Central memory CD8-positive, alpha-beta T cell (primary cell): ENCODE results near the gene SLC66A1.
A peak's percentile ranks its signal among the peaks of the same experiment; 100 is the strongest.
"Not testable (repeated sequence)": the region's sequence is repeated elsewhere in the genome, so short reads cannot be mapped to it uniquely, and the experiment has no call there.

Experiments used
- ATAC-seq: fragments of 150-1000 bp; cut with Tn5 transposase; replicated peaks from 2 replicates; pipeline ENCODE4 v1.10.0; 2022; ENCODE audit warnings: mild to moderate bottlenecking, moderate FRiP score, moderate number of reproducible peaks; ENCODE audit not compliant: poor library complexity, severe bottlenecking; ENCODE audit errors: extremely low read depth
- DNase-seq, 2 donors: peaks; one replicate each; pipeline ENCODE4 v3.0.0; 2021; ENCODE audit warnings: low spot score in 2 of 2
- H3K27ac Mint-ChIP-seq: one replicate; pipeline ENCODE4 v1.8.0; 2022; ENCODE audit warnings: low read depth, mild to moderate bottlenecking, moderate library complexity, mixed read lengths
- H3K27me3 Mint-ChIP-seq: one replicate; pipeline ENCODE4 v1.8.0; 2022; ENCODE audit warnings: mixed read lengths
- H3K36me3 Mint-ChIP-seq: one replicate; pipeline ENCODE4 v1.8.0; 2022; ENCODE audit warnings: mild to moderate bottlenecking, moderate library complexity, mixed read lengths; ENCODE audit not compliant: insufficient read depth
- H3K4me1 Mint-ChIP-seq: one replicate; pipeline ENCODE4 v1.8.0; 2022; ENCODE audit warnings: mixed read lengths
- H3K4me3 Mint-ChIP-seq: one replicate; pipeline ENCODE4 v1.8.0; 2022; ENCODE audit warnings: mild to moderate bottlenecking, moderate library complexity, mixed read lengths
- H3K9me3 Mint-ChIP-seq: one replicate; pipeline ENCODE4 v1.8.0; 2022; ENCODE audit warnings: mixed read lengths

The SLC66A1 gene

DNA sequence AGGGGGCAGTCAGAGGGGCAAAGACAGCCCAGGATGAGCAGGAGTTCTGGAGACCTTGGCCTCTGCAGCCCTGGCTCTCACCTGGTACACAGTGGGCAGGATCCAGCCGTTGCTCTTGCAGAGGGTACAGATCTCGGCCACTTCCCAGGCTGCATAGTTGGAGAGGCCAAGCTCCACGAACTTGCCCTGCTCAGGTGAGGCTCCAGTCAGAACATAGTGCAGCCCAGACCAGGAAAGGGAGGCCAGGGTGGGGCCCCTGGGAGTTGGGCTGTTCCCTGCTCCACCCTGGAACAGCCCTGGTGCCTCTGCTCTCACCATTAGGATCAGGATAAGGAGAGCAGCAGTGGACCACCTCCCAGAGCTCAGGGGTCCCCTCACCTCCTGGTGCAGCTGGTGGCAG, 26.3 kb upstream of the SLC66A1 start:
- not testable (repeated sequence) for ATAC-seq, H3K4me3 Mint-ChIP-seq, H3K9me3 Mint-ChIP-seq, H3K36me3 Mint-ChIP-seq, H3K27ac Mint-ChIP-seq, H3K4me1 Mint-ChIP-seq, DNase-seq
- H3K27me3 Mint-ChIP-seq: peaks cover 19% of the 10 kb centered on the region

DNA sequence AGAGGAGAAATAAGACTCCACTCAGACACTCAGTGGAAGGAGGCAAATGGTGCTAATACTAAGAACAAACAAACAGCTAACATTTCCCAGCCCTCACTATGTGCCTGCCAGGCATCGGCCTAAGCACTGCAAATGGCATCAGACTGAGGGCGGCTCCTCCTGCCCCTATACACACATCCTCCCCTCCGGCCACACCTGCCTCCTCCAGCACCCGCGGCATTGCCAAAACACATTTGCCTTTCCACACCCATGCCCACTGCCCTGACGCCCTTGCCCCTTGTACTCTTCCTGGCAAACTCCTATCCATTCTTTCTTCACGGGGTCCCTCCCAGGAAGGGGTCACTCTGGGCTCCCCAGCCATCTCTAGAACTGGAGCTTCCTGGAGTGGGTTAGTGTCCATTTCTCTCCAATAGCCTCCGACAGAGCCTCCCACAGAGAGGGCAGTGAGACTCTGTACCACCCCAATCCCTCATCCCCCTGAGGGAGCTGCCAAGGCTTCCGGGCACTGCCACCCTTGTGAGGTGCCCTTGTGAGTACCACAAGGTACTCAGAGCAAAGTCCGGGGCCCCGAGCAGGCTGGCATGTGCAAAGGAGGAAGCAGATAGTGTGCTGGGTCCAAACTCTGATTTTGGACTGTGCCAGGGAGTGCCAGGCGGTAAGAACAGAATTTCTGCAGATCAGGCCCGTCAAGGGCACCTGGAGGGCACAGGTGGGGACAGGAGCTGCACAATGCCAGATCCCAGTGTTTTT, 24.5 kb upstream of the SLC66A1 start:
- H3K9me3 Mint-ChIP-seq: no peaks in the 10 kb centered on the region

DNA sequence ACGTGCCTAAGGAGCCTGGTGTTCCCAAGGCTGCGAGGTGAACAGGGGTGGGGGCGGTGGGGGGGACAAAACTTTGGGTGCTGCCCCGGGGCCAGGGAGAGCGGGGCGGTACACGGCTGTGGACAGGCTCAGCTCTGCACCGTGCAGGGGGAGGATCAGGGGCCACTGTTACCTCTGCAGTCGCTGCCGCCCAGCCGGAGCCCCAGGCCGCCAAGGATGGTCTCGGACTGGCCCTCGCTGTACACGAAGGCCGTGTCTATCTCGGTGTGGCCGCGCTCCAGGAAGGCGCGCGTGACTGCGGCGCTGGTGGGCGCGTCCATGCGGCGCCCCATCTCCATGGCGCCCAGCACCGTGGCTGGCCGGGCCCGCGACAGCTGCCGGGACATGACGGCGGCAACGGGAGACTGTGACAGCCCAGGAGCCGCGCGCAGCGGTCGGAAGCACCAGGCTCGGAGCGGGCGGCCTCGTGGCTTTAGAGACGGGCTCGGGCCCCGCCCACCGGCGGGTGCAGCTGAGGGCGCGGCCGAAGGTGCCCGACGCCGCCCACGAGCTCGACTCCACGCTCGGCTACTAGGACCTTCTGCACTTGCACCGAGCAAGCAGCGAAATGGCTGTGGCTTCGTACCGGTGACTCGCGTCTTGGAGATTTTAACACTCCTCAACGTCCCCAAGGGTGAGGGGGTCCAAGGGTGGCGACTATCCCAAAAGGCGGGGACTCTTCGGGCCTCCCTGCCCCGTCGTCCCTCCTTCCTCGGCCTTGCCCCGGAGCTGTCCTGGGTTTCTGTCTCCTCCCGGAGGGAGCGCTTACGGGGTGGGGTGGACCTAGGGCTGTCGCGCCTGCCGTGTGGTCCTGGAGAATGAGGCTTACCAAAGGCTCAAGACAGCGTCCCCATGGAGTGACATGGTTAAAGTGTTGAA, 23.5 kb upstream of the SLC66A1 start, which contains the start of gene AKR7A3:
Gene AKR7A3, minus strand, starts transcription at position 447 of the 918 bp plus-strand sequence. Its CDS starts 61 bp downstream, at position 386.
- H3K4me3 Mint-ChIP-seq: peak within 1 kb of the TSS; percentile 63
- H3K9me3 Mint-ChIP-seq, H3K4me1 Mint-ChIP-seq, H3K27ac Mint-ChIP-seq, H3K36me3 Mint-ChIP-seq: not testable (repeated sequence)
- peaks cover 19% of the 10 kb centered on the region for H3K27me3 Mint-ChIP-seq
- ATAC-seq (peak; percentile 89), DNase-seq (peak in 1 of 2 donors; percentile 29)

More for the DNA sequence above, 24.5 kb upstream of the SLC66A1 start:
- no peak for ATAC-seq
- Mint-ChIP-seq H3K27me3 (peaks cover 19% of the 10 kb centered on the region), H3K4me1 (peaks cover 6% of the 10 kb centered on the region), H3K4me3 (peak overlapping the region; percentile 63), H3K36me3 (peaks cover 1% of the 10 kb centered on the region), H3K27ac (no peak overlapping the region)
- no peak for DNase-seq

GRCh38 chr1:19289244-19289643, 22.9 kb upstream of the SLC66A1 start:
- peaks cover 19% of the 10 kb centered on the region for H3K27me3 Mint-ChIP-seq
- H3K27ac Mint-ChIP-seq: no peak overlapping the region
- ATAC-seq: no peak
- H3K4me3 Mint-ChIP-seq: peak overlapping the region; percentile 50
- H3K36me3 Mint-ChIP-seq: peaks cover 1% of the 10 kb centered on the region
- H3K4me1 Mint-ChIP-seq: peaks cover 6% of the 10 kb centered on the region
- DNase-seq: no peak
- H3K9me3 Mint-ChIP-seq: no peaks in the 10 kb centered on the region

DNA sequence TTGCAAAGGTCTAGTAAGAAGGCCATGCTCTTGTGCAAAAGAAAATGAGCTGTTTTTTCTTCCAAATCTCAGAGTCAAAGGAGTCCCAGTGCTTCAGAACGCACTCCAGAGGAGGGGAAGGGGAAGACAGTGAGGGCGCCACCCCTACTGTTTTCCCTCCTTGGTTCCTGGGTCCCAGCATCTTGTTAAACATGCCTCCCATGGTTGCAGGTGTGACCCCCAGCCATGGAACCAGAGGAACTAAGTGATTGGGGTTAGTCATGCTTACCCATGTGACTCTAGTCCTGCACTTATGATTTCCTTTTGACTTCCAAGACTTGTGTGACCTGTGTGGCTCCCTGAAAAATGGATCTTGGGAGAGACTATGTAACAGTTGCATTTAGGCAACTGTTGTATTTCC, 17.5 kb upstream of the SLC66A1 start:
- ATAC-seq (no peak), DNase-seq (no peak)
- peaks cover 5% of the 10 kb centered on the region for H3K9me3 Mint-ChIP-seq
- no peaks in the 10 kb centered on the region for H3K36me3 Mint-ChIP-seq
- H3K4me3 Mint-ChIP-seq: no peak overlapping the region
- no peak overlapping the region for H3K27ac Mint-ChIP-seq
- H3K4me1 Mint-ChIP-seq: no peaks in the 10 kb centered on the region
- H3K27me3 Mint-ChIP-seq: peaks cover under 1% of the 10 kb centered on the region

DNA sequence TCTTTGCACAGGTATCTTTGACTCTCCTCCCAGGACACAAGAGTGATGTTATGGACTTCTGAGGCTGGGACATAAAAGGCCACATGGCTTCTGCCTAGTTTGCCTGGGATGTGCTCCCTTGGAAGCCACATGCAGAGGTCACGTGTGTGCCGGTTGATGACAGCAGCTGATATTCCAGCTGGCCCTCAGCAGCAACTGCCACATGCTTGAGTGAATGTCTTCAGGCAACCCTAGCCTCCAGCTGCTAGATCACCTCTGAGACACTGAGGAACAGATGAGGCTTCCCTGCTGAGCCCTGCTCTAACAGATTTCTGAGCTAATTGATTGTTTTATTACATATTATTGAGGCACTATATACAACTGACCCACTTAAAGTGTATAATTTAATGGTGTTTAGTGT, 11.9 kb upstream of the SLC66A1 start:
- Mint-ChIP-seq H3K4me3 (no peak overlapping the region), H3K4me1 (no peaks in the 10 kb centered on the region), H3K27ac (no peak overlapping the region), H3K9me3 (peaks cover 5% of the 10 kb centered on the region), H3K27me3 (no peaks in the 10 kb centered on the region), H3K36me3 (peaks cover 9% of the 10 kb centered on the region)
- ATAC-seq (no peak), DNase-seq (no peak)

- H3K27ac Mint-ChIP-seq, H3K27me3 Mint-ChIP-seq, H3K9me3 Mint-ChIP-seq, H3K4me3 Mint-ChIP-seq, H3K4me1 Mint-ChIP-seq, DNase-seq, ATAC-seq: not testable (repeated sequence)
- peaks cover 25% of the 10 kb centered on the region for H3K36me3 Mint-ChIP-seq
These were observed 8.0 kb upstream of the SLC66A1 start for GRCh38 chr1:19304081-19304480.

DNA sequence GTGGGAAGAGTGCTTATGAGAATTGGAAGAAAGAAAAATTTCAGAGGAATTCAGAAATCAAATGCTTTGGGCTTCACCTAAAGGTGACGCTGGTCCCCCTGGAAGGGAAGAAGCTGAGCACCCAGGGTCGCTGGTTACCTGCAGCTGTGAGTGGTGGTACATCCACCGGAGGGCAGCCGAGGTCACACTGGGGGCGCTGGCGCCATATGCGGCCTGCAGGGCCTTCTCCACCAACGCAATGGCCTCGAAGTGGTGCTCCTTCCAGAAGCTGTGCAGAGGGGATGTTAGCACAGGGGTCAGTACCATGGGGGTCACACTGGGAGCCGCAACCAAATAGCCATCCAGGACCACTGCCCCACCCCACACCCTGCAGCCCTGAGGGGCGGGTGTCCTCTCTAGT, 6.2 kb upstream of the SLC66A1 start:
- Mint-ChIP-seq H3K4me1 (peaks cover 9% of the 10 kb centered on the region), H3K4me3 (no peak overlapping the region), H3K27ac (no peak overlapping the region), H3K9me3 (no peaks in the 10 kb centered on the region), H3K27me3 (no peaks in the 10 kb centered on the region), H3K36me3 (peaks cover 25% of the 10 kb centered on the region)
- DNase-seq: no peak
- ATAC-seq: no peak

DNA sequence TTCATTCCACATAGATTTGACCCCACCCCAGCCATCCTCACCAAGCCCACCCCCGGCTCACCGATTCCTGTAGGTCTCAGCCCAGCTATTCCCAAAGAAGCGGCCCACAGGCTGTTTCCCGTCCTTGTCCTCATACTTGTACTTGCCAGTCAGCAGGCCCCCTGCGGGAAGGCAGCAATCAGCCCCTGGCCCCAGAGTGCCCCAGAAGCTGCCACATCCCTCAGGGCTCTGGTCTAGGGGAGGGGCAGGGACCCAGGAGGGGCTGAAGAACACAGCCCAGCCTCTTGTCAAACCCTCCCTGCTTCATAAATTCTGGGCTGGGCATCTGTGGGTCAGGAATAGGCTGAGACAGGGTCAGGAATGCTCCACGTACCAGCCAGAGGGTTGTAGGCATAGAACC, 5.2 kb upstream of the SLC66A1 start:
- H3K4me3 Mint-ChIP-seq: no peak overlapping the region
- peaks cover 15% of the 10 kb centered on the region for H3K4me1 Mint-ChIP-seq
- no peak overlapping the region for H3K27ac Mint-ChIP-seq
- H3K9me3 Mint-ChIP-seq: no peaks in the 10 kb centered on the region
- H3K27me3 Mint-ChIP-seq: no peaks in the 10 kb centered on the region
- DNase-seq (no peak), ATAC-seq (no peak)
- peaks cover 29% of the 10 kb centered on the region for H3K36me3 Mint-ChIP-seq

- no peak for DNase-seq
- Mint-ChIP-seq H3K4me3 (no peak overlapping the region), H3K4me1 (peaks cover 20% of the 10 kb centered on the region), H3K27me3 (no peaks in the 10 kb centered on the region), H3K9me3 (no peaks in the 10 kb centered on the region), H3K27ac (no peak overlapping the region), H3K36me3 (peaks cover 34% of the 10 kb centered on the region)
- ATAC-seq: no peak
These were observed 4.2 kb upstream of the SLC66A1 start for GRCh38 chr1:19307794-19308508.

DNA sequence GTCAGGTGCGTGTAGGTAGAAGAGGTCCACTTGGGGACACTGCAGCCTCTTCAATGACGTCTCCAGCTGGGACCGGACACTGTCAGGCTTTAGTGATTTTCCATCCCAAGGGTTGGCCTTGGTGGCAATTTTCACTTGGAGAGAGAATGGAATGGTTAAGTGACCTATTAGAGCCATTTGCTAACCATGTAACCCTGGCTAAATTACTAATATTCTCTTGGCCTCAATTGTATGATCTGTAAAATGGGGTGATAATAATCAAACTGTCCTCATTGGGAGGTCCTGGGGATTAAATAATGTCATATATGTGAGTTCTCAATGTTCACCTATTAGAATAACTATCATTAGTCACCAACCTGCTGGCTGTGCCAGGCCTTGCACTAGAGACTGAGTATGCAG, 3.6 kb upstream of the SLC66A1 start:
- Mint-ChIP-seq H3K27ac (no peak overlapping the region), H3K4me1 (peaks cover 26% of the 10 kb centered on the region)

DNA sequence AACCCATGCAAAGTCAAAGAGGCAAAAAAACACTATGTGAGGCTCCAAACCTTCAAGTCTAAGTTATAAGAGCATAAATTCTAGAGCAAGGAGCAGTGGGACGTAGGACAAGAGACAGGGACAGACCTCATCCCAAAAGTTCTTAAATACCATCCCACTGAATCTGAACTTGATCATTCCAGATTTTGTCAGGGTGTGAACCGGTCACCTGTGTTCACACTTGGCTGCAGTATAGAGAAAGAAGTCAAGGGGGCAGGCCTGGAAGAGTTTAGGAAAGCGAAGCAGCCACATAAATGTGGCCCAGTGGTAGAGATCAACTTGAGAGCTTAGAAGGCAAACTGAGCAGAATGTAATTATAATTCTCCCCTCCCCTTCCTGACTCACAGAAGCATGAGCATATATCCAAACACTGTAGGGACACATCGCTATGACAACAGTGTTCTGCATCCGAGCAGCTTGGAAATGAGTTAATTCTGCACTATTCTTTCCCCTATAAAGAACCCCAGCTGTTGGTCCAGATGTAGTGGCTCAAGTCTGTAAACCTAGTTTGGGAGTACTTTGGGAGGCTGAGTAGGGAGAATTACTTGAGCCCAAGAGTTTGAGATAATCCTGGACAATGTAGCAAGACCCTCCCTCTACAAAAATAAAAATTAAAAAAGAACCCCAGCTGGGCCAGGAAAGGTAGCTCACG, 2.9 kb upstream of the SLC66A1 start:
- Mint-ChIP-seq H3K27me3 (no peaks in the 10 kb centered on the region), H3K4me3 (no peak overlapping the region), H3K9me3 (no peaks in the 10 kb centered on the region), H3K4me1 (peaks cover 29% of the 10 kb centered on the region), H3K27ac (no peak overlapping the region), H3K36me3 (peaks cover 34% of the 10 kb centered on the region)
- ATAC-seq: no peak
- DNase-seq: no peak

More for the DNA sequence above, 3.6 kb upstream of the SLC66A1 start:
- Mint-ChIP-seq H3K9me3 (no peaks in the 10 kb centered on the region), H3K4me3 (no peak overlapping the region), H3K27me3 (no peaks in the 10 kb centered on the region), H3K36me3 (peaks cover 33% of the 10 kb centered on the region)
- ATAC-seq (no peak), DNase-seq (no peak)
